BLaER1 treated with 17β-estradiol and CSF1 and Interleukin-3, amounts not matched to agents 10 nM and 100 nM (cell line): ENCODE results near the gene BCL2L2.
A peak's percentile ranks its signal among the peaks of the same experiment; 100 is the strongest.
"Not testable (repeated sequence)": the region's sequence is repeated elsewhere in the genome, so short reads cannot be mapped to it uniquely, and the experiment has no call there.

Experiments used
- H3K27ac ChIP-seq, 11 experiments: shearing (Covaris generic); formaldehyde crosslinking; 2 replicates each; pipeline ENCODE4 v1.8.1; 2022
- H3K27me3 ChIP-seq, 11 experiments: shearing (Covaris generic); formaldehyde crosslinking; 2 replicates each; pipeline ENCODE4 v1.8.1; 2022
- H3K36me3 ChIP-seq, 11 experiments: shearing (Covaris generic); formaldehyde crosslinking; 2 replicates each; pipeline ENCODE4 v1.8.1; 2022
- H3K4me1 ChIP-seq, 10 experiments: shearing (Covaris generic); formaldehyde crosslinking; 2 replicates each; pipeline ENCODE4 v1.8.1; 2022
- H3K4me2 ChIP-seq, 11 experiments: shearing (Covaris generic); formaldehyde crosslinking; 2 replicates each; pipeline ENCODE4 v1.8.1; 2022
- H3K4me3 ChIP-seq, 10 experiments: shearing (Covaris generic); formaldehyde crosslinking; 2 replicates each; pipeline ENCODE4 v1.8.1; 2022
- H3K9ac ChIP-seq, 11 experiments: shearing (Covaris generic); formaldehyde crosslinking; 2 replicates each; pipeline ENCODE4 v1.8.1; 2022
- H3K9me3 ChIP-seq, 11 experiments: shearing (Covaris generic); formaldehyde crosslinking; replicated peaks in 1 of 11; 2 replicates each; pipeline ENCODE4 v1.8.1; 2022
- H4K20me1 ChIP-seq, 11 experiments: shearing (Covaris generic); formaldehyde crosslinking; 2 replicates each; pipeline ENCODE4 v1.8.1; 2022
- Cebpa-rat ChIP-seq, 11 experiments: shearing (Covaris generic); IDR thresholded peaks; 2 replicates each; pipeline ENCODE4 v1.8.1; 2022

BCL2L2 gene, protein sequence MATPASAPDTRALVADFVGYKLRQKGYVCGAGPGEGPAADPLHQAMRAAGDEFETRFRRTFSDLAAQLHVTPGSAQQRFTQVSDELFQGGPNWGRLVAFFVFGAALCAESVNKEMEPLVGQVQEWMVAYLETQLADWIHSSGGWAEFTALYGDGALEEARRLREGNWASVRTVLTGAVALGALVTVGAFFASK

DNA sequence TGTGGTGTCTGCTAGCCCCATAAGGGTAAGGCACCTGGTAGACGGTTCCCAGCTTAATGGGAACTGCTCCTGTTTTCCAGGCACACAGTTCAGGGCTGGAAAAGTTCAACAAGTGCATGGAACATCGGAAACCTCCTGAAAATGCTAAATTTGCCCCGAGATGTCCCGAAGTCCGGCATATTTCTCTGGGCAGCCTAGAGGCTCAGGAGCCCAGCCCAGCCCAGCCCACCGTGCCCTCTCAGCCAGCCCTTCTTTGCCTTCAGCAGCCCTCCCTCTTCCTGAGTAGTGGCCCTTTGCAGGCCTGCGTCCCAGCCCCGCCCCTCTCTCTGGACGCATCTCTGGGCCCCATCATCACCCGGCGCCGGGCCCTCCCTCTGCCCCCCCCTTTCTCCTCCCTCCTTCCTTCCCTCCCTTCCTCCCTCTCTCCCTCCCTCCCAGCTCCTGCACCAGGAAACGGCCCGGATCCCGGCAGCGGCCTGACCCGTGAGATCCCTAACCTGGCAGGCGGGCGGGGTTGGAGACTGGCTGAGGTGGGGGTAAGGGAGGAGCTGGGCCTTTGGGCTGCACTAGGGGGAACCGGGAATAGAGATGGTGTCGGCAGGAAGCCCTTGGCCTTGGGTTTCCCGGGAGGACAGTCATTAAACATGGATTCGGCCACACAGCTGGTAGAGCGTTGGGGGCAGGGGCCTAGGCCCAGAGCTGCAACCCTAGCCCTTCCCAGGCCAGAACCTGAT lies at the start of gene BCL2L2:
BCL2L2 (plus strand) TSS at position 422 of the 734 bp plus-strand sequence. CDS start 935 bp downstream, outside the sequence.
- no peaks in the 10 kb centered on the region for H3K9me3 ChIP-seq
- peak within 1 kb of the TSS; percentile 88 to 100 (median 96) for H3K4me2 ChIP-seq
- no peaks in the 10 kb centered on the region for H3K27me3 ChIP-seq
- H3K4me3 ChIP-seq, result peak within 1 kb of the TSS; percentile 70 to 98 (median 80)
- no peak for TF ChIP-seq Cebpa-rat (IDR thresholded peaks at IDR 0.05)
- peak within 1 kb of the TSS; percentile 80 to 96 (median 88) for H3K9ac ChIP-seq
- peak within 1 kb of the TSS; percentile 77 to 88 (median 84) for H3K27ac ChIP-seq
- H3K36me3 ChIP-seq, result peaks cover 18 to 43% (median 38%) of the 10 kb centered on the region in 11 experiments; a peak in 21 of 22 replicates
- H3K4me1 ChIP-seq, result peaks cover 54 to 74% (median 64%) of the 10 kb centered on the region in 10 experiments
- H4K20me1 ChIP-seq, result peaks cover 0 to 37% (median 12%) of the 10 kb centered on the region in 11 experiments; a peak in 13 of 22 replicates

DNA sequence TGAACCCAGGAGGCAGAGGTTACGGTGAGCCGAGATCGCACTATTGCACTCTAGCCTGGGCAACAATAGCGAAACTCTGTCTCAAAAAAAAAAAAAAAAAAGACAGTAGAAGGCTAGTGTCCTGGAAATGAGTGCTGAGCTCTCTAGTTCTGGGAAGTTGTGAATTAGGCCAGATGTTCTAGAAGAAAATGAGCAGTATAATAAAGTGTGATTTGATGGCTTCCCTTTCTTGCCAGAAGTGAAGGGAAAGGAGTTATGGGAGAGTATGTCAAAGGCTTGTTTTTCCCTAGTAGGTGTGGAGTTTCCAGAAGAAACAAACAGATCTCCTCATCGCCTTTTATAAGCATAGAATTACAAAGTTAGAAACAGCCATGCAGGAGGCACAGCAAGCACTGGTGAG lies 48.4 kb upstream of the BCL2L2 start:
- H3K4me2 ChIP-seq, result peak overlapping the region in 1 of 11 experiments; percentile 52; a peak in 1 of 22 replicates
- peaks cover 0 to 41% (median 0%) of the 10 kb centered on the region in 10 experiments; a peak in 6 of 20 replicates for H3K4me1 ChIP-seq
- no peaks in the 10 kb centered on the region for H4K20me1 ChIP-seq
- no peaks in the 10 kb centered on the region for H3K36me3 ChIP-seq
- H3K4me3 ChIP-seq, result no peak overlapping the region
- H3K9me3 ChIP-seq, result no peaks in the 10 kb centered on the region
- no peak for TF ChIP-seq Cebpa-rat (IDR thresholded peaks at IDR 0.05)
- H3K27me3 ChIP-seq, result no peaks in the 10 kb centered on the region
- no peak overlapping the region for H3K9ac ChIP-seq
- H3K27ac ChIP-seq, result no peak overlapping the region

DNA sequence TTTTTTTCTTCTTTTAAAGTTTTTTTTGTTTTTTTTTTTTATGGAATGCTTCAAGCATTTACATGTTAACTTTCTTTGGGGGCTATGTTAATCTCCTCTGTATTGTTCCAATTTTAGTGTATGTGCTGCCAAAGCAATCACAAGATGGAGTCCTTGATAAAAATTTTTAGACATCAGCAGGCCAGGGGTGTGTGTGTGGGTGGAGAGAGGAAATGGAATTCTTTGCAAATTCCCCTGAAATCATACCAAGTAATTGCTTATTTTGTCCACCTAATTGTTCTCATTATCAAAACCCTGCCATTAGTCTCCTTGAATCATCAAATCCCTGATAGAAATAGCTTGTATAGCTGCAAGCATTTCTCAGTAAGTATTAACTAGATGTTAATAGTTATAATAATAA lies 47.2 kb upstream of the BCL2L2 start:
- H3K27ac ChIP-seq, result no peak overlapping the region
- no peaks in the 10 kb centered on the region for H3K27me3 ChIP-seq
- no peak overlapping the region for H3K9ac ChIP-seq
- H3K36me3 ChIP-seq, result no peaks in the 10 kb centered on the region
- H3K4me3 ChIP-seq, result no peak overlapping the region
- peaks cover 0 to 38% (median 0%) of the 10 kb centered on the region in 10 experiments; a peak in 6 of 20 replicates for H3K4me1 ChIP-seq
- H3K4me2 ChIP-seq, result peak overlapping the region in 3 of 11 experiments; percentile 30 to 65 (median 52); a peak in 5 of 22 replicates
- TF ChIP-seq Cebpa-rat (IDR thresholded peaks at IDR 0.05), result no peak
- H4K20me1 ChIP-seq, result no peaks in the 10 kb centered on the region
- H3K9me3 ChIP-seq, result no peaks in the 10 kb centered on the region

DNA sequence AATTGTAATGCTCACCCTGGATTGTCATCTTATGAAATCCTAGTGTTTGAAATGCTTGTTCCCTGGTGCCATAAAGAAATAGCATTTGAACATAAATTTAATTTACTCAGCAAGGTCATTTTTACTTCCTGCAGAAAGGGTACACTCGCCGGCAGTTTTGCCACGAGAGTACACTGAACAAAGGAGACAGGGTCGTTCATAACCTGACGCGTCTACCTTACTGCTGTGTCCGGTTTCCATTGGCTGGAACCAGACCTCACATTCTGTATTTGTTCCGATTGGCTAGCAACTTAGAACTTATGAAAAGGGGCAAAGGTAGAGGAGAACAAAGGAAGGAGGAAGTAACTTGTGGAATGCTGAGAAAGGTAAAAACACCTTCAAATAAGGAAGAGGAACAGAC lies 45.8 kb upstream of the BCL2L2 start:
- peaks cover 0 to 38% (median 0%) of the 10 kb centered on the region in 10 experiments; a peak in 6 of 20 replicates for H3K4me1 ChIP-seq
- not testable (repeated sequence) for H3K4me2 ChIP-seq, H3K27ac ChIP-seq, H3K9me3 ChIP-seq, H3K4me3 ChIP-seq, H3K36me3 ChIP-seq, H3K9ac ChIP-seq, H4K20me1 ChIP-seq, H3K27me3 ChIP-seq

DNA sequence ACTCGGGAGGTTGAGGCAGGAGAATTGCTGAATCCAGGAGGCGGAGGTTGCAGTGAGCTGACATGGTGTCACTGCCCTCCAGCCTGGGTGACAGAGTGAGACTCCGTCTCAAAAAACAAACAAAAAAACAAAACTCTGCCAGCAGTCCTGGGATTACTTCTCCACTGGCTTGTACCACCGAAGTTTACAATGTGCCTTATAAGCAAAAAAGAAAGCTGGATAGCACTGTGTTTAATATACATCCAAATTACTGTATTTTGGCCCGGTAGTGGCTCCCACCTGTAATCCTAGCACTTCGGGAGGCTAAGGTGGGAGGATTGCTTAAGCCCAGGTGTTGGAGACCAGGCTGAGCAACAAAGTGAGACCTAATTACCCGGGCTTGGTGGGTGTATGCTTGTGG lies 37.4 kb upstream of the BCL2L2 start:
- peaks cover 0 to 7% (median 0%) of the 10 kb centered on the region in 11 experiments; a peak in 1 of 22 replicates for H4K20me1 ChIP-seq
- TF ChIP-seq Cebpa-rat (IDR thresholded peaks at IDR 0.05), result no peak
- peaks cover 0 to 7% (median 0%) of the 10 kb centered on the region in 10 experiments; a peak in 2 of 20 replicates for H3K4me1 ChIP-seq
- H3K4me3 ChIP-seq, result no peak overlapping the region
- H3K4me2 ChIP-seq, result no peak overlapping the region
- no peak overlapping the region for H3K9ac ChIP-seq
- no peak overlapping the region for H3K27ac ChIP-seq
- H3K9me3 ChIP-seq, result no peaks in the 10 kb centered on the region
- 0 out of 22 replicates have a peak, but pooled peaks cover 0 to 7% (median 0%) of the 10 kb centered on the region in 11 experiments for H3K36me3 ChIP-seq
- no peaks in the 10 kb centered on the region for H3K27me3 ChIP-seq

DNA sequence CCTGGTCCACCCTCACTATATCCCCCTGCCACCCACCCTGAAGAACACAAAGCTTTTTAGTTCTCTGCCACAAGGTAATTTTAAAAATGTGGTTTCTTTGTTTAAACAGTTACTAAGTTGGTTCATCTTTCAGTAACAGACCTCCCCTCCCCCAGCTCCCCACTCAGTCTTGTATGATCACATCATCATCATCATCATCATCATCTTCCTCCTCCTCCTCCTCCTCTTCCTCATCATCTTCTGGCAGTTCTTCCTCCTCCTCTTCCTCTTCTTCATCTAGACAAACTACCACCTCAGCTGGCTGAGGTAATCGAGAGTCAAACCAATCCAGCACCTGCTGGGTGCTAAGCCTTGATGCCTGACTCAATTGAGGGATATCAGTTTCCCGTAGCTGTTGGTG lies 31.2 kb upstream of the BCL2L2 start:
- Histone ChIP-seq H3K9me3 (0 out of 22 replicates have a peak, but pooled peaks cover 0 to 7% (median 0%) of the 10 kb centered on the region in 11 experiments), H3K4me1 (peaks cover 0 to 11% (median 7%) of the 10 kb centered on the region in 10 experiments; a peak in 16 of 20 replicates), H3K36me3 (peaks cover 16 to 52% (median 23%) of the 10 kb centered on the region in 11 experiments), H4K20me1 (peaks cover 0 to 37% (median 0%) of the 10 kb centered on the region in 11 experiments; a peak in 6 of 22 replicates), H3K27ac (no peak overlapping the region), H3K4me3 (no peak overlapping the region), H3K9ac (no peak overlapping the region), H3K27me3 (no peaks in the 10 kb centered on the region), H3K4me2 (no peak overlapping the region; a peak in 1 of 22 replicates)
- TF ChIP-seq Cebpa-rat (IDR thresholded peaks at IDR 0.05), result no peak

DNA sequence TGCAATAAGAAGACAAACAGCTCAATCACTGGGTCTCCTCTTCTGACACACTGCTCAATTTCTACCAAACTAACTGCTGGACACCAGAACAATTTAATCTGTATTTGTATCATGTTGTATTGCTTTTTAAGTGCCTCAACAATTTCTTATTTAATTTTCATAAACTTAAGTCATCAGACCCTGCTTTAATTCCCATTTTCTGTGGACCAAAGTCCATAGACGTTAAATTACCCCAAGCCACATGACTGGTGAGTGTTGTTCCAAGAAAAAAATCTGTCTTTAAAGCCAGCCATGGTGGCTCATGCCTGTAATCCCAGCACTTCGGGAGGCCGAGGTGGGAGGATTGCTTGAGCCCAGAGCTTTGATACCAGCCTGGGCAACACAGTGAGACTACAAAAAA lies 29.4 kb upstream of the BCL2L2 start:
- Histone ChIP-seq H3K36me3 (peaks cover 16 to 66% (median 23%) of the 10 kb centered on the region in 11 experiments), H3K27ac (no peak overlapping the region), H3K27me3 (no peaks in the 10 kb centered on the region), H3K4me3 (no peak overlapping the region), H3K4me2 (no peak overlapping the region), H3K9ac (no peak overlapping the region), H3K4me1 (peaks cover 1 to 19% (median 12%) of the 10 kb centered on the region in 10 experiments; a peak in 18 of 20 replicates), H3K9me3 (0 out of 22 replicates have a peak, but pooled peaks cover 0 to 7% (median 0%) of the 10 kb centered on the region in 11 experiments), H4K20me1 (peaks cover 0 to 48% (median 0%) of the 10 kb centered on the region in 11 experiments; a peak in 6 of 22 replicates)
- no peak for TF ChIP-seq Cebpa-rat (IDR thresholded peaks at IDR 0.05)

DNA sequence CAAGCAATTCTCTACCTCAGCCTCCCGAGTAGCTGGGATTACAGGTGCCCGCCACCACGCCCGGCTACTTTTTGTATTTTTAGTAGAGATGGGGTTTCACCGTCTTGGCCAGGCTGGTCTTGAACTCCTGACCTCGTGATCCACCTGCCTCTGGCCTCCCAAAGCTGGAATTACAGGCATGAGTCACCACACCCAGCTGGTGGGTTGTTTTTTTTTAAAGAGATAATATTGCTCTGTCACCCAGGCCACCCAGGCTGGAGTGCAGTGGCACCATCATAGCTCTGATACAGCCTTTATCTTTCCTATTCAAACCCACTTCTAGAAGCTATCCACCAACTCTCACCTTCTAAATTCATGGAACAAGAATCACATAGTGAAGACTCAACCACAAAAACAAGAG lies 28.7 kb upstream of the BCL2L2 start:
- not testable (repeated sequence) for H3K27me3 ChIP-seq, H3K4me3 ChIP-seq, H3K4me2 ChIP-seq, H3K9me3 ChIP-seq, H3K27ac ChIP-seq, H3K9ac ChIP-seq
- Histone ChIP-seq H3K4me1 (peaks cover 8 to 23% (median 12%) of the 10 kb centered on the region in 10 experiments; a peak in 19 of 20 replicates), H3K36me3 (peaks cover 16 to 68% (median 23%) of the 10 kb centered on the region in 11 experiments), H4K20me1 (peaks cover 0 to 48% (median 0%) of the 10 kb centered on the region in 11 experiments; a peak in 6 of 22 replicates)

DNA sequence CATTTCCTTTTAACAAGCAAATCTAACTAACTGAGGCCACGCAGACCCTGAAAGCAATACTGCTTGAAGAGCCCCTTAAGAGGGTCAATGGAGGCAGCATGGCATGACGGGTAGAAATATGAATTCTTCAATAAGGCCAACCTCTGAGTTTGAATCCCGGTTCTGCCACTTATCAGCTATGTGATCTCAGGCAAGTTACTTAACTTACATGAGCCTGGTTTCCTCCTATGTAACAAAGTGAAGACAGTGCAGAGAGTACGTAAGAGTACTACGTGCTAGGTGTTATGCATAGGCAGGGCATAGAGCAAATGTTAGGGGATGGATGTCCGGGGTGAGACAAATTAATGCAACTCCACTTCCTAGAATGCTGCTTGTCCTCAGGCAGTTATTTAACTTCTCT lies 25.4 kb upstream of the BCL2L2 start:
- Histone ChIP-seq H3K27me3 (no peaks in the 10 kb centered on the region), H3K36me3 (peaks cover 8 to 50% (median 12%) of the 10 kb centered on the region in 11 experiments; a peak in 21 of 22 replicates), H3K4me2 (no peak overlapping the region), H3K9me3 (0 out of 22 replicates have a peak, but pooled peaks cover 0 to 4% (median 0%) of the 10 kb centered on the region in 11 experiments), H3K4me3 (no peak overlapping the region), H4K20me1 (peaks cover 0 to 49% (median 0%) of the 10 kb centered on the region in 11 experiments; a peak in 6 of 22 replicates), H3K27ac (no peak overlapping the region), H3K9ac (no peak overlapping the region; a peak in 1 of 22 replicates), H3K4me1 (peaks cover 22 to 43% (median 28%) of the 10 kb centered on the region in 10 experiments)
- no peak for TF ChIP-seq Cebpa-rat (IDR thresholded peaks at IDR 0.05)
